Choroid plexus epithelial cell (primary cell): ENCODE results near the gene MARCHF3.

Source experiments
- DNase-seq: peaks from one replicate; pipeline ENCODE4 v3.0.0-alpha.2; 2010; ENCODE audit warnings: low read depth
- H3K4me3 ChIP-seq: 2 replicates; pipeline ENCODE4 v1.5.1; 2011; ENCODE audit warnings: low read depth, mild to moderate bottlenecking, control low read depth, low read length, moderate library complexity
- CTCF ChIP-seq: conservative IDR thresholded peaks from 2 replicates; pipeline ENCODE4 v1.5.1; 2011; ENCODE audit warnings: low read depth, mild to moderate bottlenecking, control low read depth, inconsistent platforms, low read length, moderate library complexity

Gene MARCHF3

GRCh38 chr5:126969548-126969947, 60.8 kb downstream of the MARCHF3 start:
- DNase-seq: no peak
- TF ChIP-seq CTCF: no peak
- no peak overlapping the region for H3K4me3 ChIP-seq

- no peak overlapping the region for H3K4me3 ChIP-seq
- TF ChIP-seq CTCF: no peak
- no peak for DNase-seq
Measured at GRCh38 chr5:126967808-126968466, 62.4 kb downstream of the MARCHF3 start.

- H3K4me3 ChIP-seq: no peak overlapping the region
- DNase-seq: no peak
- TF ChIP-seq CTCF: no peak
Measured at GRCh38 chr5:126965487-126965886, 64.9 kb downstream of the MARCHF3 start.

- no peak overlapping the region for H3K4me3 ChIP-seq
- TF ChIP-seq CTCF: no peak
- DNase-seq: peak; percentile 95
Measured at GRCh38 chr5:126965061-126965475, 65.3 kb downstream of the MARCHF3 start.

- no peak for TF ChIP-seq CTCF
- DNase-seq: no peak
- H3K4me3 ChIP-seq: no peak overlapping the region
Measured at GRCh38 chr5:126963822-126964375, 66.5 kb downstream of the MARCHF3 start.

- no peak for TF ChIP-seq CTCF
- no peak overlapping the region for H3K4me3 ChIP-seq
- peak; percentile 54 for DNase-seq
Measured at GRCh38 chr5:126961702-126962101, 68.7 kb downstream of the MARCHF3 start.

GRCh38 chr5:126961128-126961527, 69.2 kb downstream of the MARCHF3 start:
- TF ChIP-seq CTCF: no peak
- H3K4me3 ChIP-seq: no peak overlapping the region
- no peak for DNase-seq
